ENCODE data around the gene OSTM1.

Gene OSTM1

GRCh38 chr6:108074057-108074358, 533 bp downstream of the OSTM1 start:
- DNase-seq = no peak
- Mint-ChIP-seq H3K36me3 (ENCODE audit: low read depth) (peaks cover 2% of the 10 kb centered on the region), H3K4me1 (ENCODE audit: low read depth) (peaks cover 35% of the 10 kb centered on the region), H3K27me3 (no peaks in the 10 kb centered on the region), H3K4me3 (peak overlapping the region; percentile 84), H3K27ac (peak overlapping the region; percentile 83), H3K9me3 (no peaks in the 10 kb centered on the region)

- H3K27ac Mint-ChIP-seq = no peak overlapping the region
- no peak for DNase-seq
- H3K27me3 Mint-ChIP-seq = no peaks in the 10 kb centered on the region
- peaks cover 35% of the 10 kb centered on the region for H3K4me1 Mint-ChIP-seq (ENCODE audit: low read depth)
- H3K36me3 Mint-ChIP-seq (ENCODE audit: low read depth) = peaks cover 2% of the 10 kb centered on the region
- H3K4me3 Mint-ChIP-seq = no peak overlapping the region
- H3K9me3 Mint-ChIP-seq = no peaks in the 10 kb centered on the region
Measured at GRCh38 chr6:108071736-108072276, 2.7 kb downstream of the OSTM1 start.

GRCh38 chr6:108068618-108069017, 5.9 kb downstream of the OSTM1 start:
- Mint-ChIP-seq H3K4me3 (no peak overlapping the region), H3K27me3 (no peaks in the 10 kb centered on the region), H3K27ac (no peak overlapping the region), H3K9me3 (no peaks in the 10 kb centered on the region), H3K4me1 (ENCODE audit: low read depth) (peaks cover 18% of the 10 kb centered on the region), H3K36me3 (ENCODE audit: low read depth) (peaks cover 8% of the 10 kb centered on the region)
- no peak for DNase-seq

GRCh38 chr6:108068182-108068581, 6.4 kb downstream of the OSTM1 start:
- Mint-ChIP-seq H3K4me3 (no peak overlapping the region), H3K27me3 (no peaks in the 10 kb centered on the region), H3K4me1 (ENCODE audit: low read depth) (peaks cover 14% of the 10 kb centered on the region), H3K36me3 (ENCODE audit: low read depth) (peaks cover 12% of the 10 kb centered on the region), H3K9me3 (no peaks in the 10 kb centered on the region), H3K27ac (no peak overlapping the region)
- DNase-seq = no peak

GRCh38 chr6:108052706-108053105, 21.8 kb downstream of the OSTM1 start:
- Mint-ChIP-seq H3K27me3 (no peaks in the 10 kb centered on the region), H3K27ac (no peak overlapping the region), H3K4me3 (no peak overlapping the region), H3K9me3 (no peaks in the 10 kb centered on the region), H3K4me1 (ENCODE audit: low read depth) (no peaks in the 10 kb centered on the region), H3K36me3 (ENCODE audit: low read depth) (peaks cover 41% of the 10 kb centered on the region)
- DNase-seq = no peak

DNA sequence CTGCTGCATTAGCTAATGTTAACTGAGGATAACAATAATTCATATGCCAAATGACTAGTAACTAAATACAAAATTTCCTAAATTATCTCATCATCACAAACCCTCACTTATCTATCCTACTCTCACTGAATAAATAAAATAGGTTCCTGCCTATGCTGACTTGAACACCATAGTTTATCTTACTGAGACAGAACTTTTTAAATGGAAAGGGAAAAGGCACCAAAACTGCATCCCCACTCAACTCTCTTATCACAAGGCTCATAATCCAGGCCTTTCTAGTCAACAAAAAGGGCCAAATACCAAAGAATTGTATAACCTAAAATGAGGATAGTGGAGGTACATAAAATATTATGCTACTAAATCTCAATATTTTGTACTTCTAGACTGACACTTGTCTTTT, 23.1 kb downstream of the OSTM1 start:
- no peak overlapping the region for H3K27ac Mint-ChIP-seq
- H3K4me3 Mint-ChIP-seq = no peak overlapping the region
- no peaks in the 10 kb centered on the region for H3K9me3 Mint-ChIP-seq
- DNase-seq = no peak
- peaks cover 45% of the 10 kb centered on the region for H3K36me3 Mint-ChIP-seq (ENCODE audit: low read depth)
- no peaks in the 10 kb centered on the region for H3K27me3 Mint-ChIP-seq
- no peaks in the 10 kb centered on the region for H3K4me1 Mint-ChIP-seq (ENCODE audit: low read depth)

- no peaks in the 10 kb centered on the region for H3K9me3 Mint-ChIP-seq
- no peak for DNase-seq
- H3K36me3 Mint-ChIP-seq (ENCODE audit: low read depth) = peaks cover 65% of the 10 kb centered on the region
- H3K4me1 Mint-ChIP-seq (ENCODE audit: low read depth) = no peaks in the 10 kb centered on the region
- no peak overlapping the region for H3K27ac Mint-ChIP-seq
- no peaks in the 10 kb centered on the region for H3K27me3 Mint-ChIP-seq
- no peak overlapping the region for H3K4me3 Mint-ChIP-seq
Measured at GRCh38 chr6:108039681-108040080, 34.9 kb downstream of the OSTM1 start.

GRCh38 chr6:108036884-108037283, 37.7 kb downstream of the OSTM1 start:
- H3K27ac Mint-ChIP-seq = no peak overlapping the region
- H3K9me3 Mint-ChIP-seq = no peaks in the 10 kb centered on the region
- no peaks in the 10 kb centered on the region for H3K27me3 Mint-ChIP-seq
- peaks cover 63% of the 10 kb centered on the region for H3K36me3 Mint-ChIP-seq (ENCODE audit: low read depth)
- no peak for DNase-seq
- no peak overlapping the region for H3K4me3 Mint-ChIP-seq
- H3K4me1 Mint-ChIP-seq (ENCODE audit: low read depth) = no peaks in the 10 kb centered on the region

DNA sequence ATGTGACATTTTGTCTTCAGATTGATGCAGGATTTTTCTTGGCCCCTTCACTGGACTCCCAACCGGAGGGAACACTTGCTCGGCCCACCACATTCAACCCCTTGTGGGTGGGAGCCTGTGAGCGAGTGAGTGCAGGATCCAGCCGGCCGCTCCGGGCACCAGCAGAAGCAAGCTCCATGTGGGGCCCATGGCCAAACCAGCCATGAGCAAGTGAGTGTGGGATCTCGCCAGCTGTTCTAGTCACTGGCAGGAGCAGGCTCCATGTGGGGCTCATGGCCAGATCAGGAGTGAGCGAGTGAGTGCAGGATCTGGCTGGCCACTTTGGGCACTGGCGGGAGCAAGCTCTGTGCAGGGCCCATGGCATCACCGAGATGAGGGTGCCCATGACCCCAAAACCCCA, 42.6 kb downstream of the OSTM1 start:
- Mint-ChIP-seq H3K27me3 (no peaks in the 10 kb centered on the region), H3K4me1 (ENCODE audit: low read depth) (no peaks in the 10 kb centered on the region), H3K27ac (no peak overlapping the region), H3K36me3 (ENCODE audit: low read depth) (peaks cover 28% of the 10 kb centered on the region), H3K4me3 (no peak overlapping the region), H3K9me3 (no peaks in the 10 kb centered on the region)
- no peak for DNase-seq

GRCh38 chr6:108030211-108030610, 44.3 kb downstream of the OSTM1 start:
- no peaks in the 10 kb centered on the region for H3K27me3 Mint-ChIP-seq
- DNase-seq = no peak
- H3K4me1 Mint-ChIP-seq (ENCODE audit: low read depth) = no peaks in the 10 kb centered on the region
- H3K27ac Mint-ChIP-seq = no peak overlapping the region
- peaks cover 13% of the 10 kb centered on the region for H3K36me3 Mint-ChIP-seq (ENCODE audit: low read depth)
- H3K4me3 Mint-ChIP-seq = no peak overlapping the region
- no peaks in the 10 kb centered on the region for H3K9me3 Mint-ChIP-seq

DNA sequence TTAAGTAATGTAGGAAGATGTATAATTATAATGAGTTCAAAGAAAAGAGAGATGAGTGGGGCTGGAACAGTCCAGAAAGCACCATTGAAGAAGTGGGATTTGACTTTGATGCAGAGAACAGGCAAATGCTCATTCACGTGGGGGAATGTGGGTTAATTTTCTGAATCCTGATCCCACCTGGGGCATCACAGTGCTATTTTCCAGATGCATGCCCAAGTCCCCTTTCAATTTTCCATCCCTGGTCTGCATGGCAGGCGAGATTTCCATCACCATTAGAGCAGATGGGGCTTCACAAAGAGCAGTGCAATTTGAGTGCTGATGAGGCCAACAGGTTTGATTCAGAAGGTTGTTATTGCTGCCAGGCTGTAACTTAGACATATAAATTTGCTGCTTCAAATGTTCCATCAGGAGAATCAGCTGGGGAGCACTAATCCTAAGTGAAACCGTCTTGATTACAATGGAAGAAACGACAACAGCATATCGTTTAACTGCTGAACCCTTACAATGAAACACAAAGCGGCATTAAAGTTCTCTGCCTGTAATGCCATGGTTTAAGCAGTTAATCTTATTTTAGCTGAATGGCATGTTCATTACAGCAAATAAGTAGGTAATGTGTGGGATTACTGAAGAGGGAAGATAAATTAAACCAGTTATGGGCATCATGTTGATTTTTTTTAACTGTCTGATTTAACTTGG, 45.2 kb downstream of the OSTM1 start:
- Mint-ChIP-seq H3K9me3 (no peaks in the 10 kb centered on the region), H3K27me3 (no peaks in the 10 kb centered on the region), H3K27ac (no peak overlapping the region), H3K36me3 (ENCODE audit: low read depth) (peaks cover 10% of the 10 kb centered on the region), H3K4me3 (no peak overlapping the region), H3K4me1 (ENCODE audit: low read depth) (no peaks in the 10 kb centered on the region)
- DNase-seq = no peak

GRCh38 chr6:108027594-108027993, 46.9 kb downstream of the OSTM1 start:
- DNase-seq = no peak
- Mint-ChIP-seq H3K27me3 (no peaks in the 10 kb centered on the region), H3K27ac (no peak overlapping the region), H3K9me3 (no peaks in the 10 kb centered on the region), H3K4me3 (no peak overlapping the region), H3K36me3 (ENCODE audit: low read depth) (peaks cover 5% of the 10 kb centered on the region), H3K4me1 (ENCODE audit: low read depth) (no peaks in the 10 kb centered on the region)

GRCh38 chr6:108027056-108027455, 47.5 kb downstream of the OSTM1 start:
- no peaks in the 10 kb centered on the region for H3K27me3 Mint-ChIP-seq
- DNase-seq = no peak
- H3K4me1 Mint-ChIP-seq (ENCODE audit: low read depth) = no peaks in the 10 kb centered on the region
- H3K4me3 Mint-ChIP-seq = no peak overlapping the region
- no peak overlapping the region for H3K27ac Mint-ChIP-seq
- H3K36me3 Mint-ChIP-seq (ENCODE audit: low read depth) = peaks cover 3% of the 10 kb centered on the region
- no peaks in the 10 kb centered on the region for H3K9me3 Mint-ChIP-seq

DNA sequence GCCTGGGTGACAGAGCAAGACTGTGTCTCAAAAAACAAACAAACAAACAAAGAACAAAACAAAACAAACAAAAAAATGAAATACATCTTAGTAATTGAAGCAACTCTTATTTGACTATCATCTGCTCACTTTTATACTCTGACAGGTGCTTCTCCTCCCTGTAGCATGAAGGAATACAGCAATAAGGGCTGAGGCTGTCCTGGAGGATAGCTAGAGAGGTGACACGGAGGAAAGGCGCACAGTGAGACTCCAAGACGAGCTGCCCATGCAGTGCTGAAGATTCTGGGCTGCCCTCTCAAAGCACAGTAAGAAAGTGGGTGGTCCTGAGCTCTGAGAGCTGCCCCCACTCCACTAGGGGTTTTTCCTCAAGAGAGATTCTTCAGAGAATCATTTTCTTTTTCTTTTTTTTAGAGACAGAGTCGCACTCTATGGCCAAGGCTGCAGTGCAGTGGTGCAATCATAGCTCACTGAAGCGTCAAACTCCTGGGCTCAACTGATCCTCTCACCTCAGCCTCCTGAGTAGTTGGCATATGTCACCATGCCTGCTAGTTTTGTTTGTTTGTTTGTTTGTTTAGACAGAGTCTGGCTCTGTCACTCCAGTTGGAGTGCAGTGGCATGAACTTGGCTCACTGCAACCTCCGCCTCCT, 50.0 kb downstream of the OSTM1 start:
- Mint-ChIP-seq H3K4me1 (ENCODE audit: low read depth) (no peaks in the 10 kb centered on the region), H3K27ac (no peak overlapping the region), H3K36me3 (ENCODE audit: low read depth) (no peaks in the 10 kb centered on the region), H3K9me3 (no peaks in the 10 kb centered on the region), H3K27me3 (no peaks in the 10 kb centered on the region), H3K4me3 (no peak overlapping the region)
- DNase-seq = no peak

DNA sequence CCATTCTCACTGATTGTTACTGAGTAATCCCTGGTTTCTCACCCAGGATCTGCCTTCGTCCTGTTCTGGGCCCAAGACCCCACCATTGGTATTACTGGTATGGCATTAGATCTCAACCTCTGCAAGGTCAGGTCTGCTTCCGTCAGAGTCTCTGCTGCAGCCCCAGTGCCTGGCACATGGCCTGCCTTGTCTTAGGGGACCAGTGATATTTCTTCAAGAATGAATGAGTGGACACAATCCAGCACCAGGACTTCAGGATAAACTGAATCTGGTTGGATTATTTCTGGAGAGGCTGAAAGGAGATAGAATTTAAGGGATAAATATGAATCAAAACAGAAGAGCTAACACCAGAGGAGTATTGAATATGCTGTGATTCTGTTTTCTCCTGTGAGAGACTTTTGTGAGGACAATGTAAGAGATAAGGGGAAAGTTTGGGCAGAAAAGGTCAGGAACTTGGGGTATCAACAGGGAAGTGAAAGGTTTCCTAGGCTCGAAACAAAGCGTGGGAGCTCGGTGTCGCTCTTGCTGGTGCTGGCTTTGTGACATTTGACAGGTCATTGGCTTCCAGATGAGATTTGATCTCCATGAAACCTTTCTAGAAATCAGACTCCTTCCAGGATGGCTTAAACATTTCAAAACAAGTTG, 53.9 kb downstream of the OSTM1 start:
- H3K9me3 Mint-ChIP-seq = no peaks in the 10 kb centered on the region
- no peak overlapping the region for H3K4me3 Mint-ChIP-seq
- H3K4me1 Mint-ChIP-seq (ENCODE audit: low read depth) = no peaks in the 10 kb centered on the region
- H3K36me3 Mint-ChIP-seq (ENCODE audit: low read depth) = peaks cover 3% of the 10 kb centered on the region
- H3K27ac Mint-ChIP-seq = no peak overlapping the region
- H3K27me3 Mint-ChIP-seq = no peaks in the 10 kb centered on the region
- no peak for DNase-seq

Data from activated T-cell treated with anti-CD3 and anti-CD28 coated beads, Interleukin-2, amount 50 U/mL, for 24 hours (primary cell).